Transverse colon (tissue), 4 donors: Measurements from ENCODE around the gene LCAT.

Source experiments
- CTCF ChIP-seq, 5 experiments: fragments of 200-600 bp in 3 of 5; fragments of 450-650 bp in 2 of 5; sonication (generic) in 3 of 5; IDR thresholded peaks; 1 replicate in 2 of 5; 2 replicates in 3 of 5; pipeline ENCODE4 v1.5.1; 2016 to 2017; ENCODE audit warnings: antibody characterized with exemption in 5 of 5, inconsistent platforms in 3 of 5, mild to moderate bottlenecking in 2 of 5, moderate library complexity in 1 of 5
- POLR2A ChIP-seq: fragments of 450-650 bp; IDR thresholded peaks from one replicate; pipeline ENCODE4 v1.6.1; 2016; ENCODE audit warnings: antibody characterized with exemption, mild to moderate bottlenecking, moderate library complexity
- POLR2AphosphoS5 ChIP-seq, 3 donors: sonication (generic); formaldehyde crosslinking; IDR thresholded peaks; one replicate each; pipeline ENCODE4 v1.6.1; 2016; ENCODE audit warnings: antibody characterized with exemption in 3 of 3

- TF ChIP-seq CTCF (IDR thresholded peaks at IDR 0.05) (no peak), POLR2A (no peak), POLR2AphosphoS5 (IDR thresholded peaks at IDR 0.05) (no peak)
Observed at GRCh38 chr16:67917852-67918236, 26.1 kb downstream of the LCAT start.
